Peyer's patch (tissue), 4 donors: ENCODE data around the gene BCL11A.

Experiments
- POLR2A ChIP-seq, 2 donors: fragments of 450-650 bp; IDR thresholded peaks; one replicate each; pipeline ENCODE4 v1.5.1; 2017; ENCODE audit warnings: antibody characterized with exemption in 2 of 2, mild to moderate bottlenecking in 2 of 2, moderate library complexity in 2 of 2
- TF ChIP-seq, protein P1 (sequence below), 6 experiments: fragments of 450-650 bp in 4 of 6; fragments of 200-600 bp in 2 of 6; sonication (generic) in 1 of 6; IDR thresholded peaks; one replicate each; pipeline ENCODE4 v1.5.1; 2017 to 2019; ENCODE audit warnings: antibody characterized with exemption in 6 of 6, mild to moderate bottlenecking in 3 of 6, moderate library complexity in 1 of 6

- TF ChIP-seq, protein P1, sequence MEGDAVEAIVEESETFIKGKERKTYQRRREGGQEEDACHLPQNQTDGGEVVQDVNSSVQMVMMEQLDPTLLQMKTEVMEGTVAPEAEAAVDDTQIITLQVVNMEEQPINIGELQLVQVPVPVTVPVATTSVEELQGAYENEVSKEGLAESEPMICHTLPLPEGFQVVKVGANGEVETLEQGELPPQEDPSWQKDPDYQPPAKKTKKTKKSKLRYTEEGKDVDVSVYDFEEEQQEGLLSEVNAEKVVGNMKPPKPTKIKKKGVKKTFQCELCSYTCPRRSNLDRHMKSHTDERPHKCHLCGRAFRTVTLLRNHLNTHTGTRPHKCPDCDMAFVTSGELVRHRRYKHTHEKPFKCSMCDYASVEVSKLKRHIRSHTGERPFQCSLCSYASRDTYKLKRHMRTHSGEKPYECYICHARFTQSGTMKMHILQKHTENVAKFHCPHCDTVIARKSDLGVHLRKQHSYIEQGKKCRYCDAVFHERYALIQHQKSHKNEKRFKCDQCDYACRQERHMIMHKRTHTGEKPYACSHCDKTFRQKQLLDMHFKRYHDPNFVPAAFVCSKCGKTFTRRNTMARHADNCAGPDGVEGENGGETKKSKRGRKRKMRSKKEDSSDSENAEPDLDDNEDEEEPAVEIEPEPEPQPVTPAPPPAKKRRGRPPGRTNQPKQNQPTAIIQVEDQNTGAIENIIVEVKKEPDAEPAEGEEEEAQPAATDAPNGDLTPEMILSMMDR (IDR thresholded peaks at IDR 0.05): no peak
- TF ChIP-seq POLR2A (IDR thresholded peaks at IDR 0.05): no peak
These were observed 2.7 kb upstream of the BCL11A start for GRCh38 chr2:60556175-60556574.
